Heart right ventricle (tissue), 16 donors: ENCODE measurements around the gene PKHD1. TPM values are rescaled to one million over a fixed set of nuclear protein-coding genes. Genes with fewer than 3 reads are reported as not detected.

Experiments used
- ATAC-seq, 8 donors: fragments of 200-7000 bp; cut with Tn5 transposase; one replicate each; pipeline ENCODE4 v1.9.1; 2020; ENCODE audit warnings: mild to moderate bottlenecking in 8 of 8, moderate library complexity in 8 of 8, moderate number of reproducible peaks in 1 of 8
- DNase-seq, 2 donors: peaks; one replicate each; pipeline ENCODE4 v3.0.0-alpha.2; 2020
- H3K27ac ChIP-seq, 10 donors: fragments of 200-600 bp; sonication (generic) in 2 of 10; one replicate each; pipeline versions ENCODE4 v1.5.0 to v1.8.0; 2020 to 2022; ENCODE audit warnings: mild to moderate bottlenecking in 3 of 10
- H3K27me3 ChIP-seq, 7 donors: fragments of 200-600 bp; one replicate each; pipeline ENCODE4 v1.8.0; 2021 to 2022; ENCODE audit warnings: mild to moderate bottlenecking in 2 of 7
- H3K36me3 ChIP-seq, 9 donors: fragments of 200-600 bp; sonication (generic) in 1 of 9; one replicate each; pipeline versions ENCODE4 v1.5.0 to v1.8.0; 2020 to 2022; ENCODE audit warnings: mild to moderate bottlenecking in 2 of 9
- H3K4me1 ChIP-seq, 9 donors: fragments of 200-600 bp; sonication (generic) in 1 of 9; one replicate each; pipeline versions ENCODE4 v1.5.0 to v1.8.0; 2020 to 2022; ENCODE audit warnings: mild to moderate bottlenecking in 4 of 9
- H3K4me3 ChIP-seq, 10 donors: fragments of 200-600 bp; sonication (generic) in 2 of 10; one replicate each; pipeline versions ENCODE4 v1.5.0 to v1.8.0; 2020 to 2022; ENCODE audit warnings: mild to moderate bottlenecking in 7 of 10, moderate library complexity in 2 of 10
- H3K9me3 ChIP-seq, 11 donors: fragments of 200-600 bp in 10 of 11; sonication (generic) in 2 of 11; one replicate each; pipeline versions ENCODE4 v1.5.0 to v1.8.0; 2013 to 2022; ENCODE audit warnings: mild to moderate bottlenecking in 2 of 11, control low read depth in 1 of 11, moderate library complexity in 1 of 11
- WGBS, 2 donors: extraction: QIAGEN DNeasy Blood & Tissue Kit; methylation state at CpG; one replicate each; pipeline ENCODE4 v1.1.7; 2013; ENCODE audit warnings: inconsistent platforms in 1 of 2; 5-methylcytosine and 5-hydroxymethylcytosine counted together
- intact Hi-C, 10 donors: fragments of 100-400 bp; cut with DNase I; formaldehyde crosslinking; loops; one replicate each; pipeline versions ENCODE4 v1.11.1 to v1.14.2; 2022
- polyA plus RNA-seq, 2 donors: library from polyadenylated mRNA; stranded (reverse); fragments of 200-250 nt; gene quantifications; one replicate each; pipeline ENCODE4 v1.2.3, GENCODE V29; 2013
- total RNA-seq, 10 donors: library from RNA; stranded (reverse); fragmentation: NEBNext Ultra II Directional in 3 of 10; extraction: Animal tissue kit (Norgen Biotek cat#: 25700) in 3 of 10; gene quantifications; one replicate each; pipeline versions ENCODE4 v1.2.1 to v1.2.4, GENCODE V29; 2021 to 2023
- TF ChIP-seq, protein P1 (sequence below), 9 donors: fragments of 200-600 bp; sonication (generic) in 2 of 9; IDR thresholded peaks; one replicate each; pipeline versions ENCODE4 v1.5.0 to v1.8.0; 2021 to 2022; ENCODE audit warnings: antibody characterized with exemption in 9 of 9, mild to moderate bottlenecking in 5 of 9, moderate library complexity in 1 of 9
- donor health status: Arrhythmogenic right ventricular cardiomyopathy.
- donor health status: ischemic (EF 13 %, LVEDD 7.1; RV severe dilation, severe dysfunction).
- donor health status: healthy with polysubstance abuse.
- donor health status: DM: no; HTN: yes; CAD: no.
- donor health status: DM: no; HTN: no; CAD: no.
- donor health status: ischemic (EF 25% LVEDD 6.9; RV normal size, moderate dysfunction).
- donor health status: ischemic (EF 25% LVEDD 5.7; RV mildly dilated, moderate dysfunction).
- donor health status: healthy.
- donor health status: DM: yes; HTN: yes; CAD: no.
- donor health status: Ischemic cardiomyopathy.
- donor health status: ischemic (EF 35%, LVEDD 5.7; RV mildly dilated, moderate dysfunction).
- donor health status: nonischemic (EF 11% LVEDD 7.7; RV severe dilation, severe dysfunction).
- donor health status: DM: yes; HTN: yes; CAD: no.
- donor health status: PGD.
- donor health status: ischemic (EF 29% LVEDD 5.4; RV normal size, mild dysfunction).
- donor health status: nonischemic (EF 23%, LVEDD 6.1; RV moderate dilation, normal function).

Gene PKHD1
- total and polyA plus RNA-seq, 12 donors, result under 0.01 to 0.07 (median 0.02) TPM; not detected in 7

DNA sequence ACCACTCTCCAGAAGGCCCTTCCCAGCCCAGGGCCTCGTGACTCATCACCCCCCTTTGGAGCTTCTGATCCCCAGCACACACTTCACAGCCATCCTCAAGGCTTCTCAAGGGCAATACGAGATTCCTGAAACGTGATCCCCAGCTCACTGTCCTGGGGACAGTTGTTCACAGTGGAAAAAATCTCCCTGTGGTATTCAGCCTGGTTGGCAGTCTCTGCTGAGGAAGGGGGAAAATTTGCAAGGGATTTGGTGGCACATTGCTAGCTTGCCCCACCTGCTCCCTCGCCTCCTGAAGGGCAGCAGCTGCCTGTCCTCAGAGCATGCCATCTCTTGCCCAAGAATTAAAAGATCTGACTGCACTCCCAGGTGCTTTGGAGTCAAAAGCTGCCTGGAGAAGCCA lies 20.7 kb upstream of the PKHD1 start:
- Histone ChIP-seq H3K27ac (no peak overlapping the region), H3K4me3 (no peak overlapping the region), H3K27me3 (peaks cover 0 to 12% (median 0%) of the 10 kb centered on the region in 7 donors), H3K9me3 (no peaks in the 10 kb centered on the region), H3K36me3 (no peaks in the 10 kb centered on the region), H3K4me1 (no peaks in the 10 kb centered on the region)
- ATAC-seq, result no peak
- TF ChIP-seq, protein P1, sequence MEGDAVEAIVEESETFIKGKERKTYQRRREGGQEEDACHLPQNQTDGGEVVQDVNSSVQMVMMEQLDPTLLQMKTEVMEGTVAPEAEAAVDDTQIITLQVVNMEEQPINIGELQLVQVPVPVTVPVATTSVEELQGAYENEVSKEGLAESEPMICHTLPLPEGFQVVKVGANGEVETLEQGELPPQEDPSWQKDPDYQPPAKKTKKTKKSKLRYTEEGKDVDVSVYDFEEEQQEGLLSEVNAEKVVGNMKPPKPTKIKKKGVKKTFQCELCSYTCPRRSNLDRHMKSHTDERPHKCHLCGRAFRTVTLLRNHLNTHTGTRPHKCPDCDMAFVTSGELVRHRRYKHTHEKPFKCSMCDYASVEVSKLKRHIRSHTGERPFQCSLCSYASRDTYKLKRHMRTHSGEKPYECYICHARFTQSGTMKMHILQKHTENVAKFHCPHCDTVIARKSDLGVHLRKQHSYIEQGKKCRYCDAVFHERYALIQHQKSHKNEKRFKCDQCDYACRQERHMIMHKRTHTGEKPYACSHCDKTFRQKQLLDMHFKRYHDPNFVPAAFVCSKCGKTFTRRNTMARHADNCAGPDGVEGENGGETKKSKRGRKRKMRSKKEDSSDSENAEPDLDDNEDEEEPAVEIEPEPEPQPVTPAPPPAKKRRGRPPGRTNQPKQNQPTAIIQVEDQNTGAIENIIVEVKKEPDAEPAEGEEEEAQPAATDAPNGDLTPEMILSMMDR (IDR thresholded peaks at IDR 0.05), result no peak
- intact Hi-C loops, result loop anchor here in 1 of 10 donors (10.0 kb wide), 1 partner anchor 157 kb away; no protein-coding TSS in a partner anchor
- WGBS, 2 donors, result 25 to 37% methylated on average over 4 of the region's 4 CpGs
- DNase-seq, result no peak

DNA sequence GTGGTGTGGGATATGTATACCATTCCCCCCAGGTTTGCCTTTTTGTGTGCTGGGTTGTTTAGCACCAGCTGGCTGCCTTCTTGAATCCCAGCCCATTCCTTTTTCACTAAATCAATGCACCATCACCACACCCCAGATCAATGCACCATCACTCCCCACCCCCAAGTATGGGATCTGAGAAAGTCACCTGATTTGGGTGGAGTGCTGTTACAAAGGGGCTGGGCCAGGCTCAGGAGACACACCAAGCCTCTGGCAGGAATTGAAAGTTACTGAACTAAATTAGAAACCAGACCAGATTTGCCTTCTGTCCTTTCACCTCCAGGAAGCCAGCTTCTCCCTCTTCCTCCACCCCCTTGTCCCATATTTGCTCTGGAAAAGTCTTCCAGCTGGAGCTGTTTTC lies 19.6 kb upstream of the PKHD1 start:
- Histone ChIP-seq H3K27me3 (peaks cover 0 to 17% (median 1%) of the 10 kb centered on the region in 7 donors), H3K4me1 (no peaks in the 10 kb centered on the region), H3K9me3 (no peaks in the 10 kb centered on the region), H3K27ac (no peak overlapping the region), H3K36me3 (no peaks in the 10 kb centered on the region), H3K4me3 (no peak overlapping the region)
- intact Hi-C loops, result loop anchor here in 1 of 10 donors (10.0 kb wide), 1 partner anchor 158 kb away; no protein-coding TSS in a partner anchor
- ATAC-seq (no peak), DNase-seq (no peak)
- TF ChIP-seq, protein P1 (IDR thresholded peaks at IDR 0.05), result no peak

DNA sequence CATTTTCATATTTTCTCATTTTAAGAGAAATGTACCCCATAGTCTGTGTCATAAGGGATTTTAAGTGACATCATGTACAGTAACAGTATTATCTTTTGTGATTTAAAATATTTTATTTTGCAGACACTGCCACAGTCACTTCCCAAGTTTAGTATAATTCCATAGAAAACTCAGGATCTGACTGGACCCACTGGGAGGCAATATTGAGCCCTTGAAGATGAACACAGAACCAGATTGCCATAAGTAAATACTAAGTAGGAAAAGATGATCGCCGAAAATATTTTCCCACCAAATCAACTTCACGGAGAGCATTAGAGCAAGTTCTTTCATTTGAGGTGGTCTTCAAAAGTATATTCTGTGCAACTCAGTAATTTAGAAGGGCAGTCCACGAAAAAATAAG lies 17.6 kb upstream of the PKHD1 start:
- TF ChIP-seq, protein P1 (IDR thresholded peaks at IDR 0.05), result no peak

DNA sequence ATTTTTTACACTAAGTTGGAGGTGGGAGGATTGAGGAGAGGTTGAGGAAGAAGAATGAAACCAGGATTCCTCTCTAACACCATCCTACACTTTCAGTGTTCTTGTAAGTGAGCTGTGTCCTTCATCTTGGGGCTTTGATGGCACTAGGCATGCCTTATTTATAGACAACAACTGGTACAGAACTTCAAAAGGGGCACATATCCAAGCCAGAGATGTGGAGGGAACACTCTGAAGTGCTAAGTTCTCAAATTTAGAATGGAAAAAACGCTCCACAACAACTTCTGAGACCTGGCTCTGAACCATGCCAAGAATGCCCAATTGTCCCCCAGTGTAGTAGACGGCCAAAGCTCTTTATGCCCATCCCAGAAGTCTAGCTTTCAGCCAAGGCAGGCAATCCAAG lies 16.2 kb upstream of the PKHD1 start:
- no peak overlapping the region for H3K27ac ChIP-seq
- no peak for ATAC-seq

More for the DNA sequence above, 17.6 kb upstream of the PKHD1 start:
- Histone ChIP-seq H3K4me1 (no peaks in the 10 kb centered on the region), H3K27ac (no peak overlapping the region), H3K9me3 (no peaks in the 10 kb centered on the region), H3K27me3 (peaks cover 0 to 34% (median 5%) of the 10 kb centered on the region in 7 donors), H3K4me3 (no peak overlapping the region), H3K36me3 (no peaks in the 10 kb centered on the region)
- 79 to 88% methylated on average over 4 of the region's 4 CpGs for WGBS, 2 donors
- ATAC-seq (no peak), DNase-seq (no peak)
- intact Hi-C loops, result loop anchor here in 1 of 10 donors (10.0 kb wide), 1 partner anchor 160 kb away; no protein-coding TSS in a partner anchor

More for the DNA sequence above, 16.2 kb upstream of the PKHD1 start:
- Histone ChIP-seq H3K27me3 (peaks cover 0 to 39% (median 5%) of the 10 kb centered on the region in 7 donors), H3K9me3 (no peaks in the 10 kb centered on the region), H3K4me3 (no peak overlapping the region), H3K36me3 (no peaks in the 10 kb centered on the region), H3K4me1 (no peaks in the 10 kb centered on the region)
- DNase-seq, result no peak
- TF ChIP-seq, protein P1 (IDR thresholded peaks at IDR 0.05), result no peak
- intact Hi-C loops, result loop anchor here in 1 of 10 donors (10.0 kb wide), 1 partner anchor 161 kb away; no protein-coding TSS in a partner anchor
- WGBS, 2 donors, result 36 to 55% methylated on average over 2 of the region's 2 CpGs
